HEK293 (cell line): ENCODE measurements around the gene C11orf98.

Experiments used
- PRDM1 ChIP-seq: fragments of 450-650 bp; formaldehyde crosslinking; IDR thresholded peaks from 2 replicates; pipeline ENCODE4; 2016; ENCODE audit warnings: missing biosample characterization, missing genetic modification characterization
- ZBTB1 ChIP-seq: fragments of 450-650 bp; formaldehyde crosslinking; IDR thresholded peaks from 2 replicates; pipeline ENCODE4 v1.5.1; 2016; ENCODE audit warnings: missing biosample characterization, missing genetic modification characterization
- ZFP41 ChIP-seq: fragments of 450-650 bp; formaldehyde crosslinking; IDR thresholded peaks from 2 replicates; pipeline ENCODE4 v1.5.1; 2016; ENCODE audit warnings: missing biosample characterization, missing genetic modification characterization, borderline replicate concordance
- ZNF112 ChIP-seq: fragments of 450-650 bp; formaldehyde crosslinking; IDR thresholded peaks from 2 replicates; pipeline ENCODE4 v1.5.0; 2017; ENCODE audit warnings: missing biosample characterization, missing genetic modification characterization
- ZNF175 ChIP-seq: fragments of 450-650 bp; formaldehyde crosslinking; IDR thresholded peaks from 2 replicates; pipeline ENCODE4 v1.5.1; 2016; ENCODE audit warnings: missing biosample characterization, missing genetic modification characterization
- ZNF274 ChIP-seq, 2 experiments: fragments of 200-500 bp in 1 of 2; fragments of 450-650 bp in 1 of 2; sonication (Bioruptor generic) in 1 of 2; formaldehyde crosslinking in 1 of 2; IDR thresholded peaks; 2 replicates each; pipeline versions ENCODE4 v1.5.1 to v1.6.1; 2014 to 2016; ENCODE audit warnings: borderline replicate concordance in 1 of 2, inconsistent platforms in 1 of 2, low read length in 1 of 2, missing biosample characterization in 1 of 2, missing genetic modification characterization in 1 of 2
- ZNF302 ChIP-seq: fragments of 450-650 bp; formaldehyde crosslinking; IDR thresholded peaks from 2 replicates; pipeline ENCODE4 v1.5.1; 2016; ENCODE audit warnings: missing biosample characterization, missing genetic modification characterization, low read depth
- ZNF350 ChIP-seq: fragments of 450-650 bp; formaldehyde crosslinking; IDR thresholded peaks from 2 replicates; pipeline ENCODE4 v1.5.0; 2017; ENCODE audit warnings: missing biosample characterization, mild to moderate bottlenecking, missing genetic modification characterization
- ZNF423 ChIP-seq: fragments of 450-650 bp; formaldehyde crosslinking; IDR thresholded peaks from 2 replicates; pipeline ENCODE4 v1.5.1; 2016; ENCODE audit warnings: missing biosample characterization, missing genetic modification characterization
- ZNF555 ChIP-seq: fragments of 450-650 bp; formaldehyde crosslinking; conservative IDR thresholded peaks from 2 replicates; pipeline ENCODE4 v1.5.1; 2017; ENCODE audit warnings: missing biosample characterization, mild to moderate bottlenecking, missing genetic modification characterization, inconsistent platforms
- ZNF558 ChIP-seq: fragments of 450-650 bp; formaldehyde crosslinking; IDR thresholded peaks from 2 replicates; pipeline ENCODE4 v1.5.1; 2016; ENCODE audit warnings: missing biosample characterization, missing genetic modification characterization
- TF ChIP-seq, protein P1 (sequence below): fragments of 450-650 bp; formaldehyde crosslinking; IDR thresholded peaks from 2 replicates; pipeline ENCODE4 v1.5.1; 2016; ENCODE audit warnings: missing biosample characterization, missing genetic modification characterization, low read depth
- TF ChIP-seq, protein P2 (sequence below): fragments of 450-650 bp; formaldehyde crosslinking; IDR thresholded peaks from 2 replicates; pipeline ENCODE4 v1.5.1; 2016; ENCODE audit warnings: missing biosample characterization, missing genetic modification characterization, low read depth
- TF ChIP-seq, protein P3 (sequence below): fragments of 450-650 bp; formaldehyde crosslinking; IDR thresholded peaks from 2 replicates; pipeline ENCODE4 v1.5.1; 2016; ENCODE audit warnings: missing biosample characterization, missing genetic modification characterization

DNA sequence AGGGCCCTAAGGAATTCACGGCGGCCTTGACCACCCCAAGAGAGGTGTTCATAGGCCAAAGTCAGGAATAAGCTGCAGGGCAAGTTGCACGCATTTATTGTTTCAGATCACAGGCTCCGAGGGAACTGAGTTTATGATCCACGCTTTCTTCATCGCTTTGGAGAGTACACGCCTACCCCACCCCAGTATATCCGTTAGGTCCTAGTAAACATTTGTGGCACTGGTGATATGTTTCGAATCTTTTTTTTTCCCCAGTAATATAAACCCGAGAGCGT lies 19.4 kb downstream of the C11orf98 start:
- TF ChIP-seq, protein P1, sequence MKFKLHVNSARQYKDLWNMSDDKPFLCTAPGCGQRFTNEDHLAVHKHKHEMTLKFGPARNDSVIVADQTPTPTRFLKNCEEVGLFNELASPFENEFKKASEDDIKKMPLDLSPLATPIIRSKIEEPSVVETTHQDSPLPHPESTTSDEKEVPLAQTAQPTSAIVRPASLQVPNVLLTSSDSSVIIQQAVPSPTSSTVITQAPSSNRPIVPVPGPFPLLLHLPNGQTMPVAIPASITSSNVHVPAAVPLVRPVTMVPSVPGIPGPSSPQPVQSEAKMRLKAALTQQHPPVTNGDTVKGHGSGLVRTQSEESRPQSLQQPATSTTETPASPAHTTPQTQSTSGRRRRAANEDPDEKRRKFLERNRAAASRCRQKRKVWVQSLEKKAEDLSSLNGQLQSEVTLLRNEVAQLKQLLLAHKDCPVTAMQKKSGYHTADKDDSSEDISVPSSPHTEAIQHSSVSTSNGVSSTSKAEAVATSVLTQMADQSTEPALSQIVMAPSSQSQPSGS (tag by site-specific recombination): no peak
- TF ChIP-seq ZFP41 (tag by site-specific recombination): no peak
- no peak for TF ChIP-seq PRDM1
- TF ChIP-seq, protein P2, sequence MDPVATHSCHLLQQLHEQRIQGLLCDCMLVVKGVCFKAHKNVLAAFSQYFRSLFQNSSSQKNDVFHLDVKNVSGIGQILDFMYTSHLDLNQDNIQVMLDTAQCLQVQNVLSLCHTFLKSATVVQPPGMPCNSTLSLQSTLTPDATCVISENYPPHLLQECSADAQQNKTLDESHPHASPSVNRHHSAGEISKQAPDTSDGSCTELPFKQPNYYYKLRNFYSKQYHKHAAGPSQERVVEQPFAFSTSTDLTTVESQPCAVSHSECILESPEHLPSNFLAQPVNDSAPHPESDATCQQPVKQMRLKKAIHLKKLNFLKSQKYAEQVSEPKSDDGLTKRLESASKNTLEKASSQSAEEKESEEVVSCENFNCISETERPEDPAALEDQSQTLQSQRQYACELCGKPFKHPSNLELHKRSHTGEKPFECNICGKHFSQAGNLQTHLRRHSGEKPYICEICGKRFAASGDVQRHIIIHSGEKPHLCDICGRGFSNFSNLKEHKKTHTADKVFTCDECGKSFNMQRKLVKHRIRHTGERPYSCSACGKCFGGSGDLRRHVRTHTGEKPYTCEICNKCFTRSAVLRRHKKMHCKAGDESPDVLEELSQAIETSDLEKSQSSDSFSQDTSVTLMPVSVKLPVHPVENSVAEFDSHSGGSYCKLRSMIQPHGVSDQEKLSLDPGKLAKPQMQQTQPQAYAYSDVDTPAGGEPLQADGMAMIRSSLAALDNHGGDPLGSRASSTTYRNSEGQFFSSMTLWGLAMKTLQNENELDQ (tag by site-specific recombination): no peak
- TF ChIP-seq, protein P3, sequence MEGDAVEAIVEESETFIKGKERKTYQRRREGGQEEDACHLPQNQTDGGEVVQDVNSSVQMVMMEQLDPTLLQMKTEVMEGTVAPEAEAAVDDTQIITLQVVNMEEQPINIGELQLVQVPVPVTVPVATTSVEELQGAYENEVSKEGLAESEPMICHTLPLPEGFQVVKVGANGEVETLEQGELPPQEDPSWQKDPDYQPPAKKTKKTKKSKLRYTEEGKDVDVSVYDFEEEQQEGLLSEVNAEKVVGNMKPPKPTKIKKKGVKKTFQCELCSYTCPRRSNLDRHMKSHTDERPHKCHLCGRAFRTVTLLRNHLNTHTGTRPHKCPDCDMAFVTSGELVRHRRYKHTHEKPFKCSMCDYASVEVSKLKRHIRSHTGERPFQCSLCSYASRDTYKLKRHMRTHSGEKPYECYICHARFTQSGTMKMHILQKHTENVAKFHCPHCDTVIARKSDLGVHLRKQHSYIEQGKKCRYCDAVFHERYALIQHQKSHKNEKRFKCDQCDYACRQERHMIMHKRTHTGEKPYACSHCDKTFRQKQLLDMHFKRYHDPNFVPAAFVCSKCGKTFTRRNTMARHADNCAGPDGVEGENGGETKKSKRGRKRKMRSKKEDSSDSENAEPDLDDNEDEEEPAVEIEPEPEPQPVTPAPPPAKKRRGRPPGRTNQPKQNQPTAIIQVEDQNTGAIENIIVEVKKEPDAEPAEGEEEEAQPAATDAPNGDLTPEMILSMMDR (tag by site-specific recombination): no peak
- no peak for TF ChIP-seq ZNF423 (tag by site-specific recombination)
- no peak for TF ChIP-seq ZNF558 (tag by site-specific recombination)
- TF ChIP-seq ZNF112: no peak
- no peak for TF ChIP-seq ZNF302
- no peak for TF ChIP-seq ZNF555
- TF ChIP-seq ZBTB1 (tag by site-specific recombination): no peak
- no peak for TF ChIP-seq ZNF350
- no peak for TF ChIP-seq ZNF175
- TF ChIP-seq ZNF274 (IDR thresholded peaks at IDR 0.05; ENCODE audit: low read length): no peak
- no peak for TF ChIP-seq ZNF274 (tag by site-specific recombination; IDR thresholded peaks at IDR 0.05; ENCODE audit: borderline replicate concordance)
